ENCODE results near the gene SLC35F3.
A peak's percentile ranks its signal among the peaks of the same experiment; 100 is the strongest.
"Not testable (repeated sequence)": the region's sequence is repeated elsewhere in the genome, so short reads cannot be mapped to it uniquely, and the experiment has no call there.

SLC35F3 gene

DNA sequence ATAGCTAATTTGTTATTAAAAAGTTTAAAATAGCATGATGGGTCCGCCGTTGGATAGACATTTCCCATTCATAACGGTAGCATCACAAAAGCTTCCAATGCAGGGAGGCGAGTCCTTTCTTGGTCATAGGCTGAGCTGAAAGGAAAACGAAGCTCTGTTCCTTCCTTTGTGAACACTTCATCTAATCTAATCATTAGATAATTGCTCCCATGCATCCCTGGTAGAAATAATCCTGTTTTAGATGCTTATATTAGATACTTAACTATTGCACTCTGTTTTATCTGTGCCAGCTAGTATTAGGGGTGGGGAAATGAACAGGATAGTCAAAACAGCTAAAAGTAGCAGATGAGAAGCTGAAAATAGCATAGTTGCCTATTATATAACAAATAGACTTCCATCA is 215.0 kb downstream of the SLC35F3 start:
- peaks cover 4% of the 10 kb centered on the region for H3K9me3 ChIP-seq (ENCODE audit: severe bottlenecking)
- TF ChIP-seq, protein P1, sequence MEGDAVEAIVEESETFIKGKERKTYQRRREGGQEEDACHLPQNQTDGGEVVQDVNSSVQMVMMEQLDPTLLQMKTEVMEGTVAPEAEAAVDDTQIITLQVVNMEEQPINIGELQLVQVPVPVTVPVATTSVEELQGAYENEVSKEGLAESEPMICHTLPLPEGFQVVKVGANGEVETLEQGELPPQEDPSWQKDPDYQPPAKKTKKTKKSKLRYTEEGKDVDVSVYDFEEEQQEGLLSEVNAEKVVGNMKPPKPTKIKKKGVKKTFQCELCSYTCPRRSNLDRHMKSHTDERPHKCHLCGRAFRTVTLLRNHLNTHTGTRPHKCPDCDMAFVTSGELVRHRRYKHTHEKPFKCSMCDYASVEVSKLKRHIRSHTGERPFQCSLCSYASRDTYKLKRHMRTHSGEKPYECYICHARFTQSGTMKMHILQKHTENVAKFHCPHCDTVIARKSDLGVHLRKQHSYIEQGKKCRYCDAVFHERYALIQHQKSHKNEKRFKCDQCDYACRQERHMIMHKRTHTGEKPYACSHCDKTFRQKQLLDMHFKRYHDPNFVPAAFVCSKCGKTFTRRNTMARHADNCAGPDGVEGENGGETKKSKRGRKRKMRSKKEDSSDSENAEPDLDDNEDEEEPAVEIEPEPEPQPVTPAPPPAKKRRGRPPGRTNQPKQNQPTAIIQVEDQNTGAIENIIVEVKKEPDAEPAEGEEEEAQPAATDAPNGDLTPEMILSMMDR (IDR thresholded peaks at IDR 0.05; ENCODE audit: low read depth, low read length) = no peak
- DNase-seq = no peak
- no peak overlapping the region for H3K4me3 ChIP-seq (ENCODE audit: low read depth, low read length)
- H3K36me3 ChIP-seq = no peaks in the 10 kb centered on the region
- H3K27ac ChIP-seq = no peak overlapping the region
- peaks cover 23% of the 10 kb centered on the region for H3K27me3 ChIP-seq (ENCODE audit: insufficient read depth, low read depth, severe bottlenecking)

DNA sequence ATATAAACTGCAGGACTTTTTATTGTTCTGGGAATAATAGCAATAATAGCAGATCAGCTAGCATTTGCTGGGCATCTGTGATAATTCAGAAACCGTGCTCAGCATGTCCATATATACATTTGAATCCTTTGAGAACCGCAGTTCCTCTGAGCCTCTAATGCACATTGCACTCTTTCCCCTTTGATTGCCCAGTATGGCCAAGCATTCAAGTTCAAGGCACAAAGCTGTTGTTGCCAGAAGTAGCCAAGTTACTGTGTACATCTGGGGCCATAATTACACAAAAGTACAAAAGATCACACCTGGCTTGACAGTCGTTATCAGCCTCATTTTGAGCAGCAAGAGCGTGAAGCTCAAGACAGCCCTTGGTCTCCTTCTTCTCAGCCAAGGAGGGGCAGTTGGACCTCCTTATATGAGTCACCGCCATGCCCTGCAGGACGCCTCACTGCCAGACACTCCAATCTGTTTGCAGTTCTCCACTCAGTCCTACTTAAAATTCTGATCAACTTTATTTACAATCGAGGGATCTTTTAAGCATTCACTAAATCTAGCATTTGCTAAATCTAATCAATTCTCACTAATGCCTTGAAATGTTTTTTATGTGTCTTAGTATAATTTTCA is 216.0 kb downstream of the SLC35F3 start:
- H3K36me3 ChIP-seq = no peaks in the 10 kb centered on the region
- TF ChIP-seq, protein P1 (IDR thresholded peaks at IDR 0.05; ENCODE audit: low read depth, low read length) = no peak
- H3K9me3 ChIP-seq (ENCODE audit: severe bottlenecking) = peaks cover 4% of the 10 kb centered on the region
- no peak overlapping the region for H3K27ac ChIP-seq
- no peak for DNase-seq
- no peak overlapping the region for H3K4me3 ChIP-seq (ENCODE audit: low read depth, low read length)
- H3K27me3 ChIP-seq (ENCODE audit: insufficient read depth, low read depth, severe bottlenecking) = peaks cover 20% of the 10 kb centered on the region

DNA sequence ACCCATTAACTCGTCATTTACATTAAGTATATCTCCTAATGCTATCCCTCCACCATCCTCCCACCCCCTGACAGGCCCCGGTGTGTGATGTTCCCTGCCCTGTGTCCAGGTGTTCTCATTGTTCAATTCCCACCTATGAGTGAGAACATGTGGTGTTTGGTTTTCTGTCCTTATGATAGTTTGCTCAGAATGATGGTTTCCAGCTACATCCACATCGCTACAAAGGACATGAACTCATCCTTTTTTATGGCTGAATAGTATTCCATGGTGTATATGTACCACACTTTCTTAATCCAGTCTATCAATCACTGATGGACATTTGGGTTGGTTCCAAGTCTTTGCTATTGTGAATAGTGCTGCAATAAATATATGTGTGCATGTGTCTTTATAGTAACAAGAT is 217.2 kb downstream of the SLC35F3 start:
- not testable (repeated sequence) for H3K36me3 ChIP-seq; H3K9me3 ChIP-seq (ENCODE audit: severe bottlenecking); H3K4me3 ChIP-seq (ENCODE audit: low read depth, low read length); H3K27ac ChIP-seq; DNase-seq
- H3K27me3 ChIP-seq (ENCODE audit: insufficient read depth, low read depth, severe bottlenecking) = peaks cover 17% of the 10 kb centered on the region

DNA sequence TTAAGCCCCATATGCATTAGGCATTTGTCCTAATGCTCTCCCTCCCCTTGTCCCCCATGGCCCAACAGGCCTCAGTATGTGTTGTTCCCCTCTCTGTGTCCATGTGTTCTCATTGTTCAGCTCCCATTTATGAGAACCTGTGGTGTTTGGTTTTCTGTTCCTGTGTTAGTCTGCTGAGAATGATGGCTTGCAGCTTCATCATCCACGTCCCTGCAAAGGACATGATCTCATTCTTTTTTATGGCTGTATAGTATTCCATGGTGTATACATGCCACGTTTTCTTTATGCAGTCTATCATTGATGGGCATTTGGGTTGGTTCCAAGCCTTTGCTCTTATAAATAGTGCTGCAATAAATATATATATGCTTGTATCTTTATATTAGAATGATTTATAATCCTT is 218.1 kb downstream of the SLC35F3 start:
- not testable (repeated sequence) for H3K27ac ChIP-seq, DNase-seq
- H3K27me3 ChIP-seq (ENCODE audit: insufficient read depth, low read depth, severe bottlenecking) = peaks cover 17% of the 10 kb centered on the region

DNA sequence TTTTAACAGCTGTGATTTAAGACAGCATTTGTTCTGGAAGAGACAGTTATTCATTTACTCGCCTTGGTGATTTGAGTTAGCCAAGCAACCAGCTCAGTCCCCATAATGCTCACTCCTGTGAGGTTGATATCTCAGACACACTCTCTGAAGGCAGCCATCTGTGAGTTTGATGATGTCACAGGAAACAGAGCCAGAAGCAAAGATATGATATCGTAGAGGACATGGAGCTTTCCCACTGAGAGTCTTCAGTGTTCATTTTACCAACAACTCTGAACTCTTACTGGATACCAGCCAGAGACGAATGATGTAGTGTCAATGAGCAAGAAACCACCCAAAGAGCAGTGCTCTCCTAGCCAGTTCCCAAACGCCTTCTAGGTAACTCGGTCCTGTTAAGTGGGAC is 219.4 kb downstream of the SLC35F3 start:
- no peak for DNase-seq
- no peaks in the 10 kb centered on the region for H3K36me3 ChIP-seq
- H3K27me3 ChIP-seq (ENCODE audit: insufficient read depth, low read depth, severe bottlenecking) = peaks cover 29% of the 10 kb centered on the region
- no peak overlapping the region for H3K4me3 ChIP-seq (ENCODE audit: low read depth, low read length)
- H3K27ac ChIP-seq = no peak overlapping the region
- H3K9me3 ChIP-seq (ENCODE audit: severe bottlenecking) = peaks cover 4% of the 10 kb centered on the region
- TF ChIP-seq, protein P1 (IDR thresholded peaks at IDR 0.05; ENCODE audit: low read depth, low read length) = no peak

More for the DNA sequence above, 218.1 kb downstream of the SLC35F3 start:
- H3K36me3 ChIP-seq; H3K4me3 ChIP-seq (ENCODE audit: low read depth, low read length); H3K9me3 ChIP-seq (ENCODE audit: severe bottlenecking): not testable (repeated sequence)

DNA sequence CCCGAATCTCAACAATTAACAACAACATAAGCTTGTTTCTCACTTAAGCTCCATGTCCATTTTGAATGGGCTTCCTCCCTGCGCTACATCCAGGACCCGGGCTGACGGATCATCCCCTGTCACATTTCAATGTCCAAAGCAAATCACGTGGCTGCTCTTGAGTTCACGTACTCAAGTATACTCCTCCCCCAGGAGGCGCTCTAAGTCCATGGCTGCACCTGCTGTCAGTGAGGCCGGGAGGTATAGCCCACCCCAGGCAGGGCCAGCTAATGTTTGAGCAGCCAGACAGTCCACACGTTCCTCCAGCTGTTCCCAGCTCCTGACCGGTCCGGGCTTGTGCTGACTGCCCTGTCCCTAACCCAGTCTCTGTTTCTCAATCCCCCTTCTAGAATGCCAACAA is 220.8 kb downstream of the SLC35F3 start:
- Histone ChIP-seq H3K9me3 (ENCODE audit: severe bottlenecking) (peaks cover 4% of the 10 kb centered on the region), H3K36me3 (no peaks in the 10 kb centered on the region), H3K27ac (no peak overlapping the region), H3K4me3 (ENCODE audit: low read depth, low read length) (no peak overlapping the region), H3K27me3 (ENCODE audit: insufficient read depth, low read depth, severe bottlenecking) (peaks cover 29% of the 10 kb centered on the region)
- TF ChIP-seq, protein P1 (IDR thresholded peaks at IDR 0.05; ENCODE audit: low read depth, low read length) = peak; percentile 97
- peak; percentile 96 for DNase-seq

DNA sequence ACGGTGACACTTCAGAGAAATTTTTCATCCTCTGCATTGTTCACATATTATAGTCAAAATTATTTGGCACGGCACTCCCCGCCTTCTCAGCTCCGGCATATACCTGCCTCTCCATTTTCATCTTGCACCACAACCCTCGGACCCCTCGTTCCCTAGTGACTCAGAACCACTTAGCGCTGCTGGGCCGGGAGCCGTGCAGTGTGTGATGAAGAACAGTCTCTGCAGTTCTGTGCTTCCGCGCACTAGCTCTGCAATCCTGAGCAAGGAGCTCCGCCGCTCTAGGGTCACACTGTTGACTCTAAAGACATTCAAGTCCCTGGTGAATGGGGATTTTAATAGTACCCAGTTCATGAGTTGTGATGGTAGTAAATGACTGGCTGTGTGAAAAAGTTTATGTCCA is 221.2 kb downstream of the SLC35F3 start:
- Histone ChIP-seq H3K9me3 (ENCODE audit: severe bottlenecking) (peaks cover 4% of the 10 kb centered on the region), H3K27ac (no peak overlapping the region), H3K36me3 (no peaks in the 10 kb centered on the region), H3K27me3 (ENCODE audit: insufficient read depth, low read depth, severe bottlenecking) (peaks cover 30% of the 10 kb centered on the region), H3K4me3 (ENCODE audit: low read depth, low read length) (no peak overlapping the region)
- TF ChIP-seq, protein P1 (IDR thresholded peaks at IDR 0.05; ENCODE audit: low read depth, low read length) = no peak
- DNase-seq = no peak

Measured in WERI-Rb-1 (cell line).